ENCODE data around the gene SLC12A5.
A peak's percentile ranks its signal among the peaks of the same experiment; 100 is the strongest.
"Not testable (repeated sequence)": the region's sequence is repeated elsewhere in the genome, so short reads cannot be mapped to it uniquely, and the experiment has no call there.

The SLC12A5 gene

GRCh38 chr20:45994761-45995493 lies 34.1 kb upstream of the SLC12A5 start:
- H4K91ac ChIP-seq (ENCODE audit: low read depth, low read length) = peak overlapping the region; percentile 50
- WGBS (ENCODE audit: extremely low coverage, insufficient coverage, insufficient read length) = no CpG with 5 or more reads among the region's 9 CpGs
- peak in 1 of 2 donors; percentile 15 for DNase-seq

GRCh38 chr20:45995495-45996097 lies 33.4 kb upstream of the SLC12A5 start:
- peaks cover 11 to 30% of the 10 kb centered on the region in 2 experiments for H3K4me1 ChIP-seq (ENCODE audit: control insufficient read depth in 1 of 2, insufficient read depth in 2 of 2, low read length in 2 of 2)
- H3K79me1 ChIP-seq (ENCODE audit: low read length) = peaks cover 12% of the 10 kb centered on the region
- peak overlapping the region; percentile 1 for H2BK12ac ChIP-seq (ENCODE audit: low read length)
- not testable (repeated sequence) for H3K36me3 ChIP-seq (ENCODE audit: control insufficient read depth in 1 of 2, insufficient read depth in 2 of 2, low read length in 2 of 2); H2AFZ ChIP-seq (ENCODE audit: insufficient read depth, low read length, poor library complexity); H4K12ac ChIP-seq (ENCODE audit: low read depth, low read length); H3K4me2 ChIP-seq (ENCODE audit: low read length); H3K23ac ChIP-seq (ENCODE audit: low read length); H4K8ac ChIP-seq (ENCODE audit: low read depth, low read length); H2AK5ac ChIP-seq (ENCODE audit: low read length); H2BK120ac ChIP-seq (ENCODE audit: insufficient read depth, low read length, poor library complexity); H3K9ac ChIP-seq (ENCODE audit: low read length); H3K27me3 ChIP-seq (ENCODE audit: insufficient read depth, low read length); H3K4me3 ChIP-seq (ENCODE audit: low read depth, low read length); H3K79me2 ChIP-seq (ENCODE audit: control insufficient read depth, insufficient read depth, low read length, poor library complexity); H3K9me3 ChIP-seq (ENCODE audit: insufficient read depth, low read depth, low read length); H3K14ac ChIP-seq (ENCODE audit: low read length); DNase-seq; H3K4ac ChIP-seq (ENCODE audit: low read depth, low read length); H3K18ac ChIP-seq (ENCODE audit: low read length)
- WGBS (ENCODE audit: extremely low coverage, insufficient coverage, insufficient read length) = no CpG with 5 or more reads among the region's 6 CpGs
- peak overlapping the region; percentile 50 for H4K91ac ChIP-seq (ENCODE audit: low read depth, low read length)
- H3K27ac ChIP-seq (ENCODE audit: low read depth, low read length) = peak overlapping the region; percentile 1
- peak overlapping the region; percentile 45 for H2BK5ac ChIP-seq (ENCODE audit: low read depth, low read length, poor library complexity)

More at GRCh38 chr20:45994761-45995493, 34.1 kb upstream of the SLC12A5 start:
- Histone ChIP-seq H3K36me3 (ENCODE audit: control insufficient read depth in 1 of 2, insufficient read depth in 2 of 2, low read length in 2 of 2) (no peaks in the 10 kb centered on the region), H2BK12ac (ENCODE audit: low read length) (peak overlapping the region; percentile 1), H3K9me3 (ENCODE audit: insufficient read depth, low read depth, low read length) (no peaks in the 10 kb centered on the region), H3K4me2 (ENCODE audit: low read length) (no peak overlapping the region), H3K23ac (ENCODE audit: low read length) (no peak overlapping the region), H3K79me1 (ENCODE audit: low read length) (peaks cover 12% of the 10 kb centered on the region), H3K79me2 (ENCODE audit: control insufficient read depth, insufficient read depth, low read length, poor library complexity) (no peaks in the 10 kb centered on the region), H3K9ac (ENCODE audit: low read length) (no peak overlapping the region), H2AFZ (ENCODE audit: insufficient read depth, low read length, poor library complexity) (no peak overlapping the region), H3K4ac (ENCODE audit: low read depth, low read length) (no peak overlapping the region), H4K8ac (ENCODE audit: low read depth, low read length) (peak overlapping the region; percentile 30), H3K27me3 (ENCODE audit: insufficient read depth, low read length) (no peaks in the 10 kb centered on the region), H3K4me1 (ENCODE audit: control insufficient read depth in 1 of 2, insufficient read depth in 2 of 2, low read length in 2 of 2) (peaks cover 7 to 23% of the 10 kb centered on the region in 2 experiments), H3K14ac (ENCODE audit: low read length) (peak overlapping the region; percentile 27), H3K18ac (ENCODE audit: low read length) (no peak overlapping the region), H2BK120ac (ENCODE audit: insufficient read depth, low read length, poor library complexity) (peak overlapping the region; percentile 64), H2BK5ac (ENCODE audit: low read depth, low read length, poor library complexity) (peak overlapping the region; percentile 45), H3K4me3 (ENCODE audit: low read depth, low read length) (no peak overlapping the region), H4K12ac (ENCODE audit: low read depth, low read length) (no peak overlapping the region), H2AK5ac (ENCODE audit: low read length) (peak overlapping the region; percentile 52), H3K27ac (ENCODE audit: low read depth, low read length) (peak overlapping the region; percentile 17)

DNA sequence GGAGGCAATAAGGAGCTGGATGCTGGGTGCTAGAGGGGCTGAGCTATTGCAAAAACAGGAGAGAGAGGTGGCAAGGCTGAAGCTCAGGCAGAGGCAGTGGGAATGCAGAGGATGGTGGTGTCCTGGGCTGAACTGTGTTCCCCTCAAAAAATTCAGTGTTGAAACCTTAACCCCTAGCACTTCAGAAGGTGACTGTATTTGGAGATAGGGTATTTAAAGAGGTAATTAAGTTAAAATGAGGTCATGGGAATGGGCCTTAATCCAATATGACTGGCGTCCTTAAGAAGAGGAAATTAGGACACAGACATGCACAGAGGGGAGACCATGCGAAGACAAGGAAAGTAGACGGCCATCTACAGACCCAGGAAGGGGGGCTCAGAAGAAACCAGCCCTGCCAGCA lies 31.8 kb upstream of the SLC12A5 start:
- Histone ChIP-seq H4K91ac (ENCODE audit: low read depth, low read length) (no peak overlapping the region), H3K36me3 (ENCODE audit: control insufficient read depth in 1 of 2, insufficient read depth in 2 of 2, low read length in 2 of 2) (no peaks in the 10 kb centered on the region), H2AFZ (ENCODE audit: insufficient read depth, low read length, poor library complexity) (no peak overlapping the region), H3K9ac (ENCODE audit: low read length) (no peak overlapping the region), H3K23ac (ENCODE audit: low read length) (no peak overlapping the region), H3K4me3 (ENCODE audit: low read depth, low read length) (no peak overlapping the region), H4K12ac (ENCODE audit: low read depth, low read length) (no peak overlapping the region), H3K79me1 (ENCODE audit: low read length) (peaks cover 16% of the 10 kb centered on the region), H3K27me3 (ENCODE audit: insufficient read depth, low read length) (no peaks in the 10 kb centered on the region), H3K79me2 (ENCODE audit: control insufficient read depth, insufficient read depth, low read length, poor library complexity) (no peaks in the 10 kb centered on the region), H3K4me1 (ENCODE audit: control insufficient read depth in 1 of 2, insufficient read depth in 2 of 2, low read length in 2 of 2) (peaks cover 13 to 32% of the 10 kb centered on the region in 2 experiments), H3K9me3 (ENCODE audit: insufficient read depth, low read depth, low read length) (no peaks in the 10 kb centered on the region), H3K4me2 (ENCODE audit: low read length) (no peak overlapping the region), H4K8ac (ENCODE audit: low read depth, low read length) (no peak overlapping the region), H3K4ac (ENCODE audit: low read depth, low read length) (no peak overlapping the region), H3K18ac (ENCODE audit: low read length) (no peak overlapping the region), H3K27ac (ENCODE audit: low read depth, low read length) (no peak overlapping the region), H2BK120ac (ENCODE audit: insufficient read depth, low read length, poor library complexity) (no peak overlapping the region), H3K14ac (ENCODE audit: low read length) (no peak overlapping the region), H2AK5ac (ENCODE audit: low read length) (no peak overlapping the region), H2BK12ac (ENCODE audit: low read length) (peak overlapping the region; percentile 11), H2BK5ac (ENCODE audit: low read depth, low read length, poor library complexity) (no peak overlapping the region)
- DNase-seq = no peak
- no CpG with 5 or more reads among the region's 3 CpGs for WGBS (ENCODE audit: extremely low coverage, insufficient coverage, insufficient read length)

DNA sequence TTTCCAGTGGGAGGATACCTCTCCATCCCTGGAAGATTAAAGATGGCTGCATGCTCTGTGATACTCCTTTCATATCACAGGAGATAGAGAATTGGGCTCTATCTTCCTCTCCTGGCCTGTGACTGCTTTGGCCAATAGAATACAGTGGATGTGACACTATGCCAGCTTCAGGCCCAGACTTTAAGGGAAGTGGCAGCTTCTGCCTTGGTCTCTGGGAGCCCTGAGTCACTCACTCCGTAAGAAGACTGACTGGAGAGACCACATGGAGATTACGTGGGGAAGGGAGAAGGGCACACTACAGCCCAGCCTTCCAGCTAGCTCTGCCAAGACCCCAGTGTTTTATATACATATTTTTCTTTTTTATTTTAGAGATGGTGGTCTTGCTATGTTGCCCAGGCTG lies 30.7 kb upstream of the SLC12A5 start:
- Histone ChIP-seq H2AK5ac (ENCODE audit: low read length) (peak overlapping the region; percentile 21), H3K79me1 (ENCODE audit: low read length) (peaks cover 10% of the 10 kb centered on the region), H3K4me3 (ENCODE audit: low read depth, low read length) (no peak overlapping the region), H2BK12ac (ENCODE audit: low read length) (peak overlapping the region; percentile 25), H2BK120ac (ENCODE audit: insufficient read depth, low read length, poor library complexity) (no peak overlapping the region), H3K23ac (ENCODE audit: low read length) (no peak overlapping the region), H4K12ac (ENCODE audit: low read depth, low read length) (no peak overlapping the region), H3K27ac (ENCODE audit: low read depth, low read length) (no peak overlapping the region), H3K4me2 (ENCODE audit: low read length) (no peak overlapping the region), H3K36me3 (ENCODE audit: control insufficient read depth in 1 of 2, insufficient read depth in 2 of 2, low read length in 2 of 2) (no peaks in the 10 kb centered on the region), H3K27me3 (ENCODE audit: insufficient read depth, low read length) (no peaks in the 10 kb centered on the region), H4K8ac (ENCODE audit: low read depth, low read length) (no peak overlapping the region), H3K4ac (ENCODE audit: low read depth, low read length) (no peak overlapping the region), H3K9me3 (ENCODE audit: insufficient read depth, low read depth, low read length) (no peaks in the 10 kb centered on the region), H2BK5ac (ENCODE audit: low read depth, low read length, poor library complexity) (no peak overlapping the region), H3K14ac (ENCODE audit: low read length) (peak overlapping the region; percentile 26), H4K91ac (ENCODE audit: low read depth, low read length) (peak overlapping the region; percentile 20), H3K4me1 (ENCODE audit: control insufficient read depth in 1 of 2, insufficient read depth in 2 of 2, low read length in 2 of 2) (peaks cover 9 to 27% of the 10 kb centered on the region in 2 experiments), H2AFZ (ENCODE audit: insufficient read depth, low read length, poor library complexity) (no peak overlapping the region), H3K79me2 (ENCODE audit: control insufficient read depth, insufficient read depth, low read length, poor library complexity) (no peaks in the 10 kb centered on the region), H3K18ac (ENCODE audit: low read length) (no peak overlapping the region), H3K9ac (ENCODE audit: low read length) (no peak overlapping the region)
- peak in 1 of 2 donors; percentile 34 for DNase-seq
- no CpG with 5 or more reads among the region's 2 CpGs for WGBS (ENCODE audit: extremely low coverage, insufficient coverage, insufficient read length)

Measured in trophoblast cell (in vitro differentiated cells and primary cell).